HG03175 (cell line): ENCODE results near the gene SATB1.
"Not testable (repeated sequence)": the region's sequence is repeated elsewhere in the genome, so short reads cannot be mapped to it uniquely, and the experiment has no call there.

Source experiments
- ATAC-seq: cut with Tn5 transposase; IDR thresholded peaks from one replicate; pipeline ENCODE4 v1.9.1; 2021; ENCODE audit warnings: mild to moderate bottlenecking, moderate library complexity; ENCODE audit not compliant: unreplicated experiment

Gene SATB1

GRCh38 chr3:18355832-18356231 lies 69.3 kb downstream of the SATB1 start:
- ATAC-seq = no peak

GRCh38 chr3:18354701-18355100 lies 70.4 kb downstream of the SATB1 start:
- ATAC-seq = no peak

DNA sequence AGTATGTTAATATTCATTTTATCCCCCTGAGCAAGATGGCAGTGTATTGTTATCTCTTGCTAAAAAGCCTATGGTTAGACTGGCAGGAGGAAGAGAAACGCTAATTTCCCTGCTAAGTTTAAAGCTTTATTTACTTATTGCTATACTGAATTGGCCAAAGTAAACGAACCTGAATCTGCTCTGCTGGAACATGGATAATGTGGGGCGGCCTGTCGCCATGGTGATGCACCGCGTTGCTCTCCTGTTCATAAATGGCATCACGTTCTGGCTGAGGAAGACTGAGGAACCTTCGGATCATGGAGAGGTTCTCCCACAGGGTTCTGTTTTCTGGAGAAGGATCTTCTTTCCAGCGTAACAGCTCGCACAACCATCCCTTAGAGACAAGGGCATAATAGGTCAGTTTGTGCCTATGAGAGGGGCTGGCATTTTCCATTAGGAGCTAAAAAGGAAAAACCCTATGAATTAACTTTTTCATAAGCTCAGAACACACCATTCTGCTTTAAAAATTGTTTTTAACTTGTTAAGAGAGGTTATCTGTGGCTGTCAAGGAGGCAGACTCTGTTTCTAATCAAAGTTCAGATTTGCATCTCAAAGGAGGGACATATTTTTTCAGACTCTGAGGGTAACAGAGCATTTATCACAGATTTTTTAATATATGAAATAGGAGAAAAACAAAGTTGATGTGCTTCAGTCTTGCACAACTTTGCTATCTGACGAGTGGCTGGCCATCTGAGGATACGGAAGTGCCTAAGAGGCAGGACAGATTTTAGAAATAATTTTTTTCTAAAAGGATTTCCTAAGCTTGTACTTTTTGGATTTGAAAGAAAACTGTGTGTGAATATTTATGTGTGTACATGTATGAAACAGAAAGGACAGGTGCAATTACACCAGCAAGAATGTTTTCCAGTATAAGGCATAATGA lies 73.1 kb downstream of the SATB1 start:
- ATAC-seq = no peak

- ATAC-seq = no peak
Observed at GRCh38 chr3:18351069-18351628, 74.0 kb downstream of the SATB1 start.

DNA sequence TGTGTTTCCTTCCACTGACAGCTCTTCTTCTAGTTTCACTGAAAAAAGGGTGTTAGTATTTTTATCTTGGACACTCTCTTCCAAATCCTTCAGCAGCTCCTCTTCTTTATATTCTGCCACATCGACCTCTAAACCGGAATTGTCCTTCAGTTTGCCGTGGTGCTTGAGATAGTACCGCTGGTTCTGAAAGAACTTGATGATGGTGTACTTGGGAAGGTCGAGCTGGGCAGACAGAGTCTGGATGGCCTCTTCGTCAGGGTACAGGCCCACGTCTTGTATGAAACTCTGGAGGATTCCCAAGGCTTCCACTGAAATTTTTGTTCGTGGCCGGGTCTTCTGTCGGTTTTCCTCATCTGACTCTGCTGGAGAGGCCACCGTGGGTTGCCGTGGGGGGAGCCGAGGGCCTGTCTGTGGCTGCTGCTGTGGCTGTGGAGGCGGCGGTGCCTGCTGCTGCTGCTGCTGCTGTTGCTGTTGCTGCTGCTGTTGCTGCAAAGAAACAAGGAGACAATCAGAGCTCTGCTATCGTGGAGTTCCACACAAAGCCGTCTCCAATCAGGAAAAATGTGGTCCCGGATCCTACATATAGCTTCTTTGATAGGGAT lies 75.8 kb downstream of the SATB1 start:
- ATAC-seq = no peak

- ATAC-seq = no peak
Observed at GRCh38 chr3:18346097-18346496, 79.0 kb downstream of the SATB1 start.

- ATAC-seq = no peak
Observed at GRCh38 chr3:18345015-18345367, 80.1 kb downstream of the SATB1 start.

DNA sequence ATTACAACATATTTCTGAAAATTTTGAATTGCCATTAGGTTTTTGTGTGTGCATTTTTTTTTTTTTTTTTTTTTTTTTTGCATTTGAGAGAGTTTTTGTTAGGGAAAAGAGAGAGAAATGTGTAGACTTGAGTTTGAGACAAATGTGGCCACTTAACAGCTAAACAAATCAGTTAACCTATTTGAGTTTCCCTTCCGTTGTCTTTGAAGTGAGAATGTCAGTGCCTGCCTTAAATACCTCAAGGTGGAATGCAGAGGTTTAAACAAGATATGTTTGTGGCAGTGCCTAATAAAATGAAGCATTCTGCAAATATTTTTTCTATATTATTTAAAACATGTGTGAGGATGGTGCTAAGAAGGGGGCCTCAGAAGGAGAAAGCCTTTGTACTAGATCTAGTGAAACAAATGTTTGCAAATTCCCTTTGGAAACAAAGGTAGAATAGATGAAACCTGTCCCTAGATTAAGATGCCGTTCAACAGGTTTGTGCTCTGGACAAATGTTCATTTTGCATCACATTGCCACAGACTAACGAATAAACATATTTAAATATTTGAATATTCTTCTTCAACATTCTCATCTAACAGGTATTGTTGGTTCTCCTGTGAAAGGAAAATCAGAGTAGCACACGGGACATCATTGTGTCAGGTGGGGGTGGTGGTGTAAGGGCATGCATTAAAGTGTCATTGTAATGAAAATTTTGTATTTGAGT lies 80.7 kb downstream of the SATB1 start:
- ATAC-seq = no peak

DNA sequence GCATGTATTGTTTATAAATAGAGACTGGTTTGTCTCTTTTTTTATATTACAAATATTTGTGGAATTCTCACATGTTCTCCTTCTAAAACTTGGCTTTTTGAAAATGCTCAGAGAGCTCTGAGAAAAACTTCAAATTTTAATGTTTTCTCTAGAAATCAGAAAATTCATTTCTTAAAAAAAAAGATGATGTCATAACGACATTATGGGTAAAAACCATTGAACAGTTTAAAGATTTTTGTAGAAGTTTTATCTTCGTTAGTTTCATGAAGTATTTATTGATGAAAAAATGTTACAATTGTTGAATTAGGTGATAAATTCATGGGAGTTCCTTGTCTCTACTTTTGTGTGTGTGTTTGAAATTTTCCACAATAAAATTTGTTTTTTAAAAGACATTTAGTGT lies 81.3 kb downstream of the SATB1 start:
- ATAC-seq = no peak

GRCh38 chr3:18338827-18339514 lies 86.2 kb downstream of the SATB1 start:
- ATAC-seq = no peak

- ATAC-seq = no peak
Observed at GRCh38 chr3:18337231-18337630, 87.9 kb downstream of the SATB1 start.

DNA sequence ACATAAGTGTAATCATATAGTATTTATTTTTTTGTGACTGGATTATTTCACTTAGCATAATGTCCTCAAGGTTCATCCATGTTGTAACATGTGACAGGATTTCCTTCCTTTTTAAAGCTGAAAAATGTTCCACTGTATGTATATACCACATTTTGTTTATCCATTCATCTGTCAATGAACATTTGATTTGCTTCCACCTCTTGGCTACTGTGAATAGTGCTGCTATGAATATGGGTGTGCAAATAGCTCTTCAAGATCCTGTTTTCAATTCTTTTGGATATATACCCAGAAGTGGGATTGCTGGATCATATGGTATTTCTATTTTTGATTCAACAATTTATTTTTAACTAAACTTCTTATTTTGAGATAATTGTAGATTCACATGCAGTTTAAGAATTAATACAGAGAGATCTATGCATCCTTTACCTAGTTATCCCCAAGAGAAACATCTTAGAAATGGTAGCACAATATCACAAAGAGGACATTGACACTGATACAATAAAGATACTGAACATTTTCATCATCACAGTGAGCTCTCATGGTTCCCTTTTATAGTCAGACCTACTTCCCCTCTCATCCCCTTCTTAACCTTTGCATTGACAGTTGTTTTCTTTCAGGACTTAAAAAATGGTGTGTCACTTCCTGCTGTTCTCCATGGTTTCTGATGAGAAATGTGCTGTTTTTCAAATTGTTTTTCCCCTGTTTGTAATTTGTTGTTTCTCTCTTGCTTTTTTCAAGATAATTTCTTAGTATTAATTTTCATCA lies 90.1 kb downstream of the SATB1 start:
- no peak for ATAC-seq

DNA sequence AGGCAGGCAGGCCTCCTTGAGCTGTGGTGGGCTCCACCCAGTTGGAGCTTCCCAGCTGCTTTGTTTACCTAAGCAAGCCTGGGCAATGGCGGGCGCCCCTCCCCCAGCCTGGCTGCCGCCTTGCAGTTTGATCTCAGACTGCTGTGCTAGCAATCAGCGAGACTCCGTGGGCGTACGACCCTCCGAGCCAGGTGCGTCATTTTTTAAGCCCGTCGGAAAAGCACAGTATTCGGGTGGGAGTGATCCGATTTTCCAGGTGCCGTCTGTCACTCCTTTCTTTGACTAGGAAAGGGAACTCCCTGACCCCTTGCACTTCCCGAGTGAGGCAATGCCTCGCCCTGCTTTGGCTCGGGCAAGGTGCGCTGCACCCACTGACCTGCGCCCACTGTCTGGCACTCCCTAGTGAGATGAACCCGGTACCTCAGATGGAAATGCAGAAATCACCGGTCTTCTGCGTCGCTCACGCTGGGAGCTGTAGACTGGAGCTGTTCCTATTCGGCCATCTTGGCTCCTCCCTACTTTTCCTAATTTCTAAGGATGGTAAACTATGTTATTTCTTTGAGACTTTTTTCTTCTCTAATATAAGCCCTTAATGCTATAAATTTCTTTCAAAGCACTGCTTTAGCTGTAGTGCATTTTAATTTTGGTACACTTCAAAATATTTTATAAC lies 94.2 kb downstream of the SATB1 start:
- not testable (repeated sequence) for ATAC-seq

DNA sequence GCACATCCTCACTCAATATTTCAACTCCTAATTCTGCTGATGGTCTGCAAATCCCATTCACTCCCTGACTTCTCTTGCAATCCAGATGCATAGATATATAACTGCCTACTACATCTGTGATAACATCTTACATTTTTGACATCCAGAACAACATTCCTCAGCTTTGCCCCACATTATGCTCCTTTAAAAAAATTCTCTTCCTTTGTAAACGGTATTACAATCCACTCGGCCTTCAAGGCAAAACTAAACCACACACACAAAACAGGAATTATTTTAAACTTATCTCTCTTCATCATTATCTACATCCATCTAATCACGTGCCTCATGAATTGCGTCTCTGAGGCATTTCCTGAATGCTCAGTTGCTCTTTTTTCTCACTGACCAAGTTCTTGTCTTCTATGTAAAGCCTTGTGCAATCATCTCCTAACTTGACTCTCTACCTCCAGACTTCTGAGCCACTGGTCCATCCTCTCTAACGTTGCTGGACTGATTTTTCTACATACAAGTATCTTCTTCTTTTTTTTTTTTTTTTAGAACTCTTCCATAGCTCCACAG lies 117.0 kb downstream of the SATB1 start:
- no peak for ATAC-seq

GRCh38 chr3:18307529-18307928 lies 117.6 kb downstream of the SATB1 start:
- no peak for ATAC-seq

DNA sequence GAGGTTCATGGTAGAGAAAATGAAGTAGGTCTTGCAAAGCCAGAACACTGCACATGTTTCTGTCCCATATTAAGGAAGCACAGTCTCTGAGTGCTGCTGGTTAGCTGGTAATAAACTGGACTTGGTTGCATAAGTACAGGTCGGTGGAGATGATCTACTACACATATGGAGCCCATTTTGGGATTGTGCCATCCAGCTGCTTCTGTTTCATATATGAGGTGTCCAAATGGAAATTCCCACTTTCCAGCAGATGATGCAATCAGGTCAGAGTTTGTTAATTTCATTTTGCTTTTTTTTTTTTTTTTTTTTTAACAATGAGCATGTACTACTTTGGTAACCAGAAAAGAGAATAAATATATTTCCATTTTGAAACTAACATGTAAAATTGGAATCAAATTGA lies 122.6 kb downstream of the SATB1 start:
- no peak for ATAC-seq

DNA sequence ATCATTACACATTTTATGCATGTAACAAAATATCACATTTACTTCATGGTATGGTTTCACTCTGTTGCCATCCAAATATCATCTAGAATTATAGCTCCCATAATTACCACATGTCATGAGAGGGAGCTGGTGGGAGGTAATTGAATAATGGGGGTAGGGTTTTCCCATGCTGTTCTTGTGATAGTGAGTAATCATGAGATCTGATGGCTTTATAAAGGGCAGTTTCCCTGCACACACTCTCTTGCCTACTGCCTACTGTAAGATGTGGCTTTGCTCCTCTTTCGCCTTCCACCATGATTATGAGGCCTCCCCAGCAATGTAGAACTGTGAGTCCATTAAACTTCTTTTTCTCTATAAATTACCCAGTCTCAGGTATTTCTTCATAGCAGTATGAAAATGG lies 123.4 kb downstream of the SATB1 start:
- no peak for ATAC-seq

GRCh38 chr3:18300916-18301315 lies 124.2 kb downstream of the SATB1 start:
- no peak for ATAC-seq

GRCh38 chr3:18297126-18297525 lies 128.0 kb downstream of the SATB1 start:
- no peak for ATAC-seq
